Ovary (tissue), 9 donors: ENCODE data around the gene RPL12. TPM values are rescaled to one million over a fixed set of nuclear protein-coding genes. Genes with fewer than 3 reads are reported as not detected.

ENCODE experiments used
- DNase-seq, 5 donors: peaks; one replicate each; pipeline ENCODE4 v3.0.0-alpha.2; 2019 to 2020
- H3K27ac ChIP-seq, 2 donors: fragments of 200-600 bp; one replicate each; pipeline versions ENCODE4 v1.5.1 to v1.8.0; 2019 to 2022
- H3K27me3 ChIP-seq: fragments of 200-600 bp; one replicate; pipeline ENCODE4 v1.8.0; 2022
- H3K36me3 ChIP-seq: fragments of 200-600 bp; sonication (generic); one replicate; pipeline ENCODE4 v1.5.1; 2019
- H3K4me1 ChIP-seq: one replicate; pipeline ENCODE4 v1.8.1; 2013; ENCODE audit warnings: mild to moderate bottlenecking, moderate library complexity; ENCODE audit not compliant: insufficient read depth
- H3K4me3 ChIP-seq: fragments of 200-600 bp; sonication (generic); one replicate; pipeline ENCODE4 v1.5.1; 2017
- H3K9me3 ChIP-seq, 2 donors: fragments of 200-600 bp in 1 of 2; sonication (generic) in 1 of 2; one replicate each; pipeline versions ENCODE4 v1.5.1 to v1.8.1; 2013 to 2019; ENCODE audit warnings: mild to moderate bottlenecking in 1 of 2, moderate library complexity in 1 of 2
- EP300 ChIP-seq: sonication (generic); formaldehyde crosslinking; IDR thresholded peaks from one replicate; pipeline ENCODE4 v1.6.1; 2017; ENCODE audit warnings: antibody characterized with exemption
- POLR2A ChIP-seq: fragments of 450-650 bp; IDR thresholded peaks from one replicate; pipeline ENCODE4 v1.6.1; 2017; ENCODE audit warnings: antibody characterized with exemption, mild to moderate bottlenecking, moderate library complexity
- WGBS, 3 donors: extraction: QIAGEN DNeasy Blood & Tissue Kit in 1 of 3; methylation state at CpG; one replicate each; pipeline versions ENCODE4 v1.1.5 to v1.1.7; 2013 to 2017; 5-methylcytosine and 5-hydroxymethylcytosine counted together
- intact Hi-C, 4 donors: fragments of 100-400 bp; cut with DNase I; formaldehyde crosslinking; loops; one replicate each; pipeline versions ENCODE4 v1.11.0 to v1.15.1; 2022 to 2023
- polyA plus RNA-seq, 2 donors: library from polyadenylated mRNA; stranded (reverse); fragments of 200-250 nt in 1 of 2; fragments of 350-450 nt in 1 of 2; fragmentation: Illumina TruSeq in 1 of 2; extraction: RNeasy Lipid Tissue Mini Kit (QIAGEN cat#74804) in 1 of 2; gene quantifications; one replicate each; pipeline ENCODE4 v1.2.3, GENCODE V29; 2013 to 2014
- total RNA-seq, 7 donors: library from RNA; depleted of rRNA in 2 of 7; stranded (reverse); fragments of >200 nt in 2 of 7; fragmentation: NEBNext Ultra II Directional in 3 of 7; extraction: Animal tissue kit (Norgen Biotek cat#: 25700) in 3 of 7; gene quantifications; one replicate each; pipeline versions ENCODE4 v1.1.0 to v1.2.4, GENCODE V29; 2016 to 2023
- TF ChIP-seq, protein P1 (sequence below), 3 donors: fragments of 450-650 bp in 2 of 3; fragments of 200-600 bp in 1 of 3; IDR thresholded peaks; one replicate each; pipeline versions ENCODE4 v1.5.1 to v1.8.0; 2016 to 2022; ENCODE audit warnings: antibody characterized with exemption in 3 of 3, mild to moderate bottlenecking in 1 of 3
- donor health status: DM: no; HTN: no; CAD: no; lungs with moderate emphysema.
- donor health status: DM: no; HTN: no; CAD: no.
- donor health status: Bipolar disorder and iron deficiency.
- donor health status: DM: yes; HTN: yes; CAD: no.
- donor health status: DM: no; HTN: no; CAD: no.
- donor health status: DM: yes; HTN: yes; CAD: no.

The RPL12 gene
- total and polyA plus RNA-seq, 9 donors = 1,883 to 5,812 (median 2,353) TPM

- no peak for DNase-seq
- no peak overlapping the region for H3K27ac ChIP-seq
- no peaks in the 10 kb centered on the region for H3K36me3 ChIP-seq
- WGBS, 3 donors = 82 to 84% (median 82%) methylated on average over 19 to 22 of the region's 22 CpGs
- no peak overlapping the region for H3K4me3 ChIP-seq
- intact Hi-C loops = no loop called here
- H3K27me3 ChIP-seq = no peaks in the 10 kb centered on the region
- H3K4me1 ChIP-seq = peaks cover 3% of the 10 kb centered on the region
- TF ChIP-seq, protein P1, sequence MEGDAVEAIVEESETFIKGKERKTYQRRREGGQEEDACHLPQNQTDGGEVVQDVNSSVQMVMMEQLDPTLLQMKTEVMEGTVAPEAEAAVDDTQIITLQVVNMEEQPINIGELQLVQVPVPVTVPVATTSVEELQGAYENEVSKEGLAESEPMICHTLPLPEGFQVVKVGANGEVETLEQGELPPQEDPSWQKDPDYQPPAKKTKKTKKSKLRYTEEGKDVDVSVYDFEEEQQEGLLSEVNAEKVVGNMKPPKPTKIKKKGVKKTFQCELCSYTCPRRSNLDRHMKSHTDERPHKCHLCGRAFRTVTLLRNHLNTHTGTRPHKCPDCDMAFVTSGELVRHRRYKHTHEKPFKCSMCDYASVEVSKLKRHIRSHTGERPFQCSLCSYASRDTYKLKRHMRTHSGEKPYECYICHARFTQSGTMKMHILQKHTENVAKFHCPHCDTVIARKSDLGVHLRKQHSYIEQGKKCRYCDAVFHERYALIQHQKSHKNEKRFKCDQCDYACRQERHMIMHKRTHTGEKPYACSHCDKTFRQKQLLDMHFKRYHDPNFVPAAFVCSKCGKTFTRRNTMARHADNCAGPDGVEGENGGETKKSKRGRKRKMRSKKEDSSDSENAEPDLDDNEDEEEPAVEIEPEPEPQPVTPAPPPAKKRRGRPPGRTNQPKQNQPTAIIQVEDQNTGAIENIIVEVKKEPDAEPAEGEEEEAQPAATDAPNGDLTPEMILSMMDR (IDR thresholded peaks at IDR 0.05) = no peak
- TF ChIP-seq EP300 (no peak), POLR2A (no peak)
- H3K9me3 ChIP-seq = no peaks in the 10 kb centered on the region
Observed at GRCh38 chr9:127493592-127494303, 42.5 kb upstream of the RPL12 start.

DNA sequence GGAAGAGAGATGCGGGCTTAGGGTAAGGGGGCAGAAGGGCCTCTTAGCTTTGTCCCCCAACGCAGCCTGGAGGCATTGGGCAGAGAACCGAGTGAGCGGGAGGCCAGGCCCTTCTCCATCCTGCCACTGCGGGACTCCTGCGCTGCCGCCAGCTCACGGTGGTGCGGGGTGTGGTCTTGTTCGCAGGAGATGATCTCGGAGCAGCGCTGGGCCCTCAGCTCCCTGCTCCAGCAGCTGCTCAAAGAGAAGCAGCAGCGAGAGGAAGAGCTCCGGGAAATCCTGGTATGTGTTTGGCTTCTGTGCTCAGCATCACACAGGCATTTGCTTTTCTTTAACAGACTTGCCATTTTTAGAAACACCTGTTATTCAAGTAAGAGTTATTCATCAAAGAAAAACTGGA is 41.4 kb upstream of the RPL12 start:
- intact Hi-C loops = no loop called here
- no peaks in the 10 kb centered on the region for H3K27me3 ChIP-seq
- no peak overlapping the region for H3K27ac ChIP-seq
- DNase-seq = no peak
- H3K36me3 ChIP-seq = no peaks in the 10 kb centered on the region
- no peak overlapping the region for H3K4me3 ChIP-seq
- peaks cover 3% of the 10 kb centered on the region for H3K4me1 ChIP-seq
- no peak for TF ChIP-seq EP300
- TF ChIP-seq, protein P1 (IDR thresholded peaks at IDR 0.05) = no peak
- TF ChIP-seq POLR2A = no peak
- no peaks in the 10 kb centered on the region for H3K9me3 ChIP-seq
- 70 to 82% (median 76%) methylated on average over 14 of the region's 14 CpGs for WGBS, 3 donors

DNA sequence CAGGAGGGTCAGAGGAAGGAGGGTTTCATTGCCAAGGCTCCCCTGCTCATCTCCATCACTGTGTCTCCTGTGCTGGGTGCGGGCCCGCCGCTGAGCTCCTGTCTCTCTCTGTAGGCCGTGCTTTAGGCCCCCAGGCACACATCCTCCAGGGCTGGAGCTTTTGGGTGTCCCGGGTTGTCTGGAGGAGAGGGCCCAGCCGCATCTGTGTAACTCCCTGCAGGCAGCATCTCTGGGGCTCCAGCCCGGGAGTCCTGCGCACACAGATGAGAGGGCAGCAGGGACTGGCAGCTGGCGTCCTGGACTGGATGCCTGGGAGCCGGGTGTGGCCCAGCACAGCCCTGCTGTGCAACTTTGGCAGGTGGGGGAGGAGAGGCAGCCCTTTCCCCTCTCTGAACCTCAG is 40.3 kb upstream of the RPL12 start:
- intact Hi-C loops = no loop called here
- Histone ChIP-seq H3K27me3 (no peaks in the 10 kb centered on the region), H3K4me1 (peaks cover 3% of the 10 kb centered on the region), H3K9me3 (no peaks in the 10 kb centered on the region), H3K36me3 (no peaks in the 10 kb centered on the region), H3K27ac (no peak overlapping the region), H3K4me3 (no peak overlapping the region)
- DNase-seq = no peak
- TF ChIP-seq EP300 = no peak
- TF ChIP-seq, protein P1 (IDR thresholded peaks at IDR 0.05) = no peak
- TF ChIP-seq POLR2A = no peak
- WGBS, 3 donors = 81 to 85% (median 82%) methylated on average over 6 to 10 of the region's 10 CpGs

- DNase-seq = no peak
- 39 to 87% (median 58%) methylated on average over 9 of the region's 9 CpGs for WGBS, 3 donors
- Histone ChIP-seq H3K4me3 (no peak overlapping the region), H3K4me1 (peaks cover 3% of the 10 kb centered on the region), H3K9me3 (no peaks in the 10 kb centered on the region), H3K36me3 (no peaks in the 10 kb centered on the region), H3K27ac (no peak overlapping the region), H3K27me3 (no peaks in the 10 kb centered on the region)
- TF ChIP-seq POLR2A (no peak), EP300 (no peak)
- TF ChIP-seq, protein P1 (IDR thresholded peaks at IDR 0.05) = no peak
- intact Hi-C loops = no loop called here
Observed at GRCh38 chr9:127490535-127491230, 39.5 kb upstream of the RPL12 start.
